KMS-11 (cell line): ENCODE measurements around the gene CCDC93.

ENCODE experiments used
- H2AFZ ChIP-seq: fragments of 200-600 bp; sonication (generic); 2 replicates; pipeline ENCODE4 v1.6.1; 2016; ENCODE audit warnings: antibody characterized with exemption, mixed run types, low read depth
- H3K27ac ChIP-seq: fragments of 200-600 bp; sonication (generic); 2 replicates; pipeline ENCODE4 v1.6.1; 2016; ENCODE audit warnings: mild to moderate bottlenecking, mixed run types
- H3K27me3 ChIP-seq: fragments of 200-600 bp; sonication (generic); 2 replicates; pipeline ENCODE4 v1.6.1; 2017; ENCODE audit warnings: mild to moderate bottlenecking, low read depth, mixed run types, moderate library complexity; ENCODE audit not compliant: insufficient read depth
- H3K36me3 ChIP-seq: fragments of 200-600 bp; sonication (generic); 2 replicates; pipeline ENCODE4 v1.6.1; 2017; ENCODE audit warnings: mild to moderate bottlenecking, mixed run types; ENCODE audit not compliant: insufficient read depth
- H3K4me1 ChIP-seq: fragments of 200-600 bp; sonication (generic); 2 replicates; pipeline ENCODE4 v1.6.1; 2016; ENCODE audit warnings: mild to moderate bottlenecking, low read depth, mixed run types; ENCODE audit not compliant: poor library complexity, severe bottlenecking
- H3K4me2 ChIP-seq: fragments of 200-600 bp; sonication (generic); 2 replicates; pipeline ENCODE4 v1.7.0; 2016; ENCODE audit warnings: mild to moderate bottlenecking, mixed run types
- H3K4me3 ChIP-seq: fragments of 200-600 bp; sonication (generic); IDR thresholded peaks from 2 replicates; pipeline ENCODE4 v1.6.1; 2017; ENCODE audit warnings: low read depth, low read length, mixed read lengths; ENCODE audit not compliant: insufficient read depth
- H3K79me2 ChIP-seq: fragments of 200-600 bp; sonication (generic); 2 replicates; pipeline ENCODE4 v1.6.1; 2016; ENCODE audit warnings: low read depth, mixed run types; ENCODE audit not compliant: insufficient read depth
- H3K9ac ChIP-seq: fragments of 200-600 bp; sonication (generic); 2 replicates; pipeline ENCODE4 v1.6.1; 2016; ENCODE audit warnings: mild to moderate bottlenecking, mixed run types
- H4K20me1 ChIP-seq: fragments of 200-600 bp; sonication (generic); 2 replicates; pipeline ENCODE4 v1.6.1; 2016; ENCODE audit warnings: mild to moderate bottlenecking, mixed run types; ENCODE audit not compliant: insufficient read depth
- CTCF ChIP-seq: fragments of 200-600 bp; sonication (generic); conservative IDR thresholded peaks from 2 replicates; pipeline ENCODE4 v1.6.1; 2017; ENCODE audit warnings: low read depth, mild to moderate bottlenecking, antibody characterized with exemption, low read length, moderate library complexity, mixed read lengths

The CCDC93 gene

DNA sequence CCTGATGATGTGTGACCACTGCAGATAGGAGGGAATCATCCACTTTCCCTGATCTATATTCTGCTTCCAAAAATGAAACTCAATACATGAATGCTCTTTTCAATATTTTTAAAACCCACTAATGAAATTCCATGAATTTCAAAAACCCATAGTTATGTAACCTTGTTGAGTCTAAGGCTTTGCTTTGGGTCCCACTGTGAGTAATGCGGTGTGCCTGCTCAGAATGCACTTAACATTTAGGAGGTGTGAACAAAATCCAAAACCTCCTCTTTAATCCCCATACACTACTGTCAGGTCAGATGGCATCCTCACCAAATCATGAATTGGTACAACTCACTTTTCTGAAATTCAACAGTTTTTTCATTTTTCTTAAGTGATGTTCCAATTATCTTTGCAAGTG lies 50.4 kb downstream of the CCDC93 start:
- no peak overlapping the region for H2AFZ ChIP-seq
- no peaks in the 10 kb centered on the region for H3K79me2 ChIP-seq
- no peaks in the 10 kb centered on the region for H3K4me1 ChIP-seq
- no peaks in the 10 kb centered on the region for H3K36me3 ChIP-seq
- H3K9ac ChIP-seq, result no peak overlapping the region
- no peak overlapping the region for H3K4me2 ChIP-seq
- no peak for TF ChIP-seq CTCF
- H3K27ac ChIP-seq, result no peak overlapping the region
- no peaks in the 10 kb centered on the region for H4K20me1 ChIP-seq
- no peaks in the 10 kb centered on the region for H3K27me3 ChIP-seq
- no peak overlapping the region for H3K4me3 ChIP-seq

DNA sequence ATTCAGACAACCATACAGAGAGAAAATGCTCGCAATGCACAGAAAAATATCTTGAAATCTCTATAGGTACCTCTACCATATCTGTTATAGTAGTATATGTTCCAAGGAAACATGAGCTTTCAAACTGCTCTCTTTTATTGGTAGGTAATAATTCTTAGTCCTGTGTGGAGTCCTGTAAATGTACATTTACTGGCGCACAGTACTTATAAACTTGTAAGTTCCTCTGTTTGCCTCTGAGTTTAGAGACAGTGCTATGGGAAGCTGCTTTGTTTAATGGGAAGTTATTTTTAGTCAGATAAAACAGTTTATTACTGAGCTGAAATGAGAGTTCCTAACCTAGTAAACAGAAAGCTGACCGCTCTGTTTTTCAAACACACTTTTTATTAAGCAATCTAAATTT lies 52.7 kb downstream of the CCDC93 start:
- no peaks in the 10 kb centered on the region for H3K79me2 ChIP-seq
- no peaks in the 10 kb centered on the region for H4K20me1 ChIP-seq

GRCh38 chr2:117960231-117960630 lies 53.6 kb downstream of the CCDC93 start:
- no peaks in the 10 kb centered on the region for H3K36me3 ChIP-seq
- no peaks in the 10 kb centered on the region for H4K20me1 ChIP-seq
- H3K4me2 ChIP-seq, result no peak overlapping the region
- H3K79me2 ChIP-seq, result no peaks in the 10 kb centered on the region
- no peak overlapping the region for H3K27ac ChIP-seq
- no peak for TF ChIP-seq CTCF
- no peak overlapping the region for H3K9ac ChIP-seq
- no peaks in the 10 kb centered on the region for H3K27me3 ChIP-seq
- H3K4me1 ChIP-seq, result no peaks in the 10 kb centered on the region
- no peak overlapping the region for H3K4me3 ChIP-seq
- H2AFZ ChIP-seq, result no peak overlapping the region

More for the DNA sequence above, 52.7 kb downstream of the CCDC93 start:
- Histone ChIP-seq H3K4me2 (no peak overlapping the region), H3K27ac (no peak overlapping the region), H3K27me3 (no peaks in the 10 kb centered on the region), H3K4me1 (no peaks in the 10 kb centered on the region), H3K4me3 (no peak overlapping the region), H3K9ac (no peak overlapping the region), H3K36me3 (no peaks in the 10 kb centered on the region), H2AFZ (no peak overlapping the region)
- no peak for TF ChIP-seq CTCF

GRCh38 chr2:117958186-117958585 lies 55.7 kb downstream of the CCDC93 start:
- Histone ChIP-seq H3K4me3 (no peak overlapping the region), H3K9ac (no peak overlapping the region), H3K36me3 (no peaks in the 10 kb centered on the region), H3K79me2 (no peaks in the 10 kb centered on the region), H3K4me1 (no peaks in the 10 kb centered on the region), H3K27ac (no peak overlapping the region), H2AFZ (no peak overlapping the region), H3K4me2 (no peak overlapping the region), H4K20me1 (no peaks in the 10 kb centered on the region), H3K27me3 (no peaks in the 10 kb centered on the region)
- no peak for TF ChIP-seq CTCF
